HG03558 (cell line): Measurements from ENCODE around the gene EDA.
"Not testable (repeated sequence)": the region's sequence is repeated elsewhere in the genome, so short reads cannot be mapped to it uniquely, and the experiment has no call there.

Experiments used
- ATAC-seq: cut with Tn5 transposase; IDR thresholded peaks from one replicate; pipeline ENCODE4 v1.9.1; 2021; ENCODE audit warnings: moderate number of reproducible peaks; ENCODE audit not compliant: unreplicated experiment; ENCODE audit errors: extremely low read depth

The EDA gene

GRCh38 chrX:69919749-69920148, 303.8 kb downstream of the EDA start:
- ATAC-seq = no peak

DNA sequence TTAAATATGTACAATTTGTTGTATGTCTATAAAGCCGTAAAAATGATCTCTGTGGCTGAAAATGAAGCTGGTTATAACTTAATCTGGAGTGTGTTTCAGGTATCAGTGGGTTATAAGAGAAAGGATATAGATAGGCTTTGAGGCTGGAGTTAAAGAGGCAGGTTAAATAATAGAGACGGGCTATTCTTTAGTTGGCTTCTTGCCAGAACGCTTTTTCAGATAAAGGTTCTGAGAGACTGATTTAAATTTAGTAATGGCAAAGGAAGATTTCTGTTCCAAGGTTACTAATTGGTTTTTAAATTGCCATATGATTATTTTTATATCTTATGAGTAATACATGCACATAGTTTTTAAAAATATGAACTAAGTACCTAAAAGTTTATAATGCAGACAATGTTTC, 316.4 kb downstream of the EDA start:
- ATAC-seq = no peak

- ATAC-seq = no peak
Measured at GRCh38 chrX:69948276-69948797, 332.4 kb downstream of the EDA start.

- no peak for ATAC-seq
Measured at GRCh38 chrX:69951753-69952152, 335.8 kb downstream of the EDA start.

- no peak for ATAC-seq
Measured at GRCh38 chrX:69959712-69960111, 343.8 kb downstream of the EDA start.

GRCh38 chrX:69961365-69962072, 345.6 kb downstream of the EDA start:
- ATAC-seq = no peak

- ATAC-seq = no peak
Measured at GRCh38 chrX:69968950-69969349, 353.0 kb downstream of the EDA start.

DNA sequence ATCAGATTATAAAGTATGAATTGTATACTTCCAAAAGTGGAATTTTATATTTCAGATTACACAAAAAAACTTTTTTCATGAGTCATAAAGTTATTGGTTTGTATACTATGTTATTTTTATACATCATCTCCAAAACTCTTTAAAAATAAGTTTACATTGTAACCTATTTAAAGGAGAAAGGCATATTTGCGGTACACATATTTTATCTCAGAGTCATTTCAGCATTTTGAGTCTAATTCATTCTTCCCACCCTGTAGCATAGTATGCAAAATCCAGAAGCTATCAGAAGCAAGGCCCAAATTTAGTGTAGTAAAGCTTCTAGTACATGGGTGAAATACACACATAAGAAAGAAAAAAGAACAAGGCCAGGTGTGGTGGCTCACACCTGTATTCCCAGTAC, 353.5 kb downstream of the EDA start:
- ATAC-seq = no peak

DNA sequence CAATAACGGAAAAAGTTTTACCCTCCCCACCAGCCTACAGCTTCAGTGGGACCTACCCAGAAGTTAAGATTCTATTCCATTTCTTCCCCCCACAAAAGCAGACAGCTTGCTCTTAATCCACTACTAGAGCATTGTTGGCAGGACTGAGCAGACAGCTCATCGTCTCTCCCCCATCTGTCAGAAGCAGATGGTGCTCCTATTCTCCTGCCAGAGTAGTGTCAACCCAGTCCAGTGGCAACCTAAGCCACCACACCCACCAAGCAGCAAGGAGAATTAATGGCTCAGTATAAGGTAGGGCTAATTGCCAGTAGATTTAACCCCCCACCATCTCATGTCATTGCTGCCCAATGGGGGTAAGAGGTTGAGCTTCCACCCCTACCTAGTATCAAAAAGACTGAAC, 371.8 kb downstream of the EDA start:
- no peak for ATAC-seq

DNA sequence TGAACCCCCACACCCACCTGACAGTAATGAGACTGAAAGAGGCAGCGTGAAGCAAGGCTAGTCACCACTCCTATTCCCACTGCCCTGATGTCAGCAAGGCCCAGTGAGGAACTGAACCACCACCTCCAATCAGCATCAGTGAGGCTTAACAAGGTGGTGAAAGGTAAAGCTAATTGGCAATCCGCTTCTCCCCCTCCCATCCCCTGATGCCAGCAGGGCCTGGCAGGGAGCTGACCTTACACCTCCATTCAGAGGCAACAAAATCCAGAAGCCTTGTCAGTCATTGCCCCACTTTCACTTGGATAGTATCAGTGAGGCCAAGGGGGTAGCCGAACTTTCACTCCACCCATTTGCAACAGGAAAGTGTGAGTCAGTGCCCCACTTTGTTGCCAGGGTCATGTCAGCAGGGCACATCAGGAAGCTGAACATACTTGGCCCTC, 373.1 kb downstream of the EDA start:
- ATAC-seq = no peak

GRCh38 chrX:69991685-69992084, 375.8 kb downstream of the EDA start:
- no peak for ATAC-seq

DNA sequence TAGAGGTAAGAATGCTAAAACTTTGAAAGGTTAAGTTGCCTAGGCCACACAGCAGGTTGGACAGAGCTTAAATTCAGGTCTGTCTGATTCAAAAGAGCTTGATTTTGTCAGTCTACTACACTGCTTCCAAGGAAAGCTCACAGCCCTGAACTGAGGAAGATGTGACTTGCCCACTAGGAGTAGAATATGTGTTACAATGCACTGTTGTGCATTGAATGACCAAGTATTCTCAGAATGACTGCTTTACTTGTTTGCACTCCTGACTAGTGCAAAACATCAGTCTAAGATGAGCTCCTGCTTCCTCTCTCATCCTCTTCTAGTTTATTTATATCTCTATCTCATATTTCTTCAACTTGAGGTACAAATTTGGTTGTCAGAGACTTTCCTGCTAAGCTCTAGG, 377.6 kb downstream of the EDA start:
- no peak for ATAC-seq

DNA sequence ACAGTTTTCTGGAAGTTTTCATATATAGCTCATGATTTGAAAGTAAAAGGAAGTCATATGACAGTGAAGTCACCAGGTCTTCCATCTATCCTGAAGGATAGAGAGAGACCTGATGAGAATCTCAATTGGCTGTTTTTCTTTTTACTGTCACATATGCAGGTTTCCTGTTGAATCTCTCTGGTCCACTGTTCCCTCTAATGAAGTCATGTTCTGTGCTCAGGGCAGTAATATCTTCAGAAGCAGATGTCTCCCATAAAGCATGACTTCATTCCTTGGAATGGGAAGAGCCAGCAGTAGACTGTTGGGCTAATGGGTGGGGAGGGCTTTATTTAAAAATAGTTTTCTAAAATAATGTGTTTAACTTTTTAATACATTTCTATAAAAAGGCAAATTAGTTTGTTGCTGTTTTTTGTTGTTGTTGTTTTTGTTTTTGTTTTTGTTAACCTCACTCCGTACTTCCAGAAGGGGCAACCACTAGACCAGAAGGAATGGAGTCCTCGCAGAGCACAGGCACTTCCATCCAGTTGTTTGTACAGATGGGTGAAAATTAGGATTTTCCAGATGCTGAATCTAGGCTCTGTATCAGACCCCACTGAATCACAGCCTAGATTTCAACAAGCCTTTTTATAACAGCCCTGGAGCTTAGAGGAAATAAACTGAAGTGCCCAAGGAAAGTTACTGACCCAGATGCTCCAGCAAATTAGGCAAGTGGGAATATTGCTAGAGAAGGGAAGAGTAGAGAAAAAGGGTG, 379.6 kb downstream of the EDA start:
- ATAC-seq = no peak

DNA sequence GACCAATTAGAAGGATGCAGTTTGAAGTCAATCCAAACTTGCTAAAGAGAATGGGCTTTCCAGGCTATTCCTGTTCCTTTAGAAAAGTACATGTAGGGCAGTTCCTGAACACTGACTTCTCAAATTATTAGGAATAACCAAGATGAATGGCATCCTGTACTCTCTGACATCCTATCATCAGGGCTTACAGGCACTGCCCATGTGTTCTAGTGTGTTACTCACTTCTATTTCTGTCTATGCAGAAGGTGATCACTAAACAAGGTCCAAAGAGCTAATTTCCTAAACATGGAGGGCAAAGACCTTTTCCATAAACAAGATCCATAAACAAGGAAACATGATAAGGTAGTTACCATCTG, 380.2 kb downstream of the EDA start:
- no peak for ATAC-seq

- ATAC-seq = not testable (repeated sequence)
Measured at GRCh38 chrX:69998299-69998698, 382.4 kb downstream of the EDA start.

- no peak for ATAC-seq
Measured at GRCh38 chrX:70001269-70001668, 385.4 kb downstream of the EDA start.

GRCh38 chrX:70001708-70002341, 385.9 kb downstream of the EDA start:
- ATAC-seq = no peak

GRCh38 chrX:70007946-70008345, 392.0 kb downstream of the EDA start:
- ATAC-seq = no peak

DNA sequence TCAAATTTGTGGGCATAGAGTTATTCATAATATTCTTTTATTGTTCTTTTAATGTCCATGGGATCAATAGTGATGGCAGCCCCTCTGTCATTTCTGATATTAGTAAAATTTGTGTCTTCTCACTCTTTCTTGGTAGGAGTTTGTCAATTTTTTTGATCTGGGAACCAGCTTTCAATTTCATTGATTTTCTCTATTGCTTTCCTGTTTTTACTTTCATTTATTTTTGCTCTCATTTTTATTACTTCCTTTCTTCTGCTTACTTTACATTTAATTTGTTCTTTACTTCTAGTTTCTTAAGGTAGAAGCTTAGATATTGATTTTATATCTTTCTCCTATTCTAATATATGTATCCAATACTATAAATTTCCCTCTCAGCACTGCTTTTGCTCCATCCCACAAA, 393.1 kb downstream of the EDA start:
- no peak for ATAC-seq

DNA sequence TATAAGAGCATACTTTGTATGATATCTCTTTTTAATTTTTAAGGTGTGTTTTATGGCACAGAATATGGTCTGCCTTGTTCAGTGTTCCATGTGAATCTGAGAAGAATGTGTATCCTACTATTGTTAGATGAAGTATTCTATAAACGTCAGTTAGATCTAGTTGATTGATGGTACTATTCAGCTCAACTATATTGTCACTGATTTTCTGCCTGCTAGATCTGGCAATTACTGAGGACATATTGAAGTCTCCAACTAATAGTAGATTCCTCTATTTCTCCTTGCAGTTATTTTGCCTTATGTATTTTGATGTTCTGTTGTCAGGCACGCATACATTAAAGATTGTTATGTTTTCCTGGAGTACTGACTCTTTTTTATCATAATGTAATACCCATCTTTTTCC, 394.1 kb downstream of the EDA start:
- no peak for ATAC-seq

DNA sequence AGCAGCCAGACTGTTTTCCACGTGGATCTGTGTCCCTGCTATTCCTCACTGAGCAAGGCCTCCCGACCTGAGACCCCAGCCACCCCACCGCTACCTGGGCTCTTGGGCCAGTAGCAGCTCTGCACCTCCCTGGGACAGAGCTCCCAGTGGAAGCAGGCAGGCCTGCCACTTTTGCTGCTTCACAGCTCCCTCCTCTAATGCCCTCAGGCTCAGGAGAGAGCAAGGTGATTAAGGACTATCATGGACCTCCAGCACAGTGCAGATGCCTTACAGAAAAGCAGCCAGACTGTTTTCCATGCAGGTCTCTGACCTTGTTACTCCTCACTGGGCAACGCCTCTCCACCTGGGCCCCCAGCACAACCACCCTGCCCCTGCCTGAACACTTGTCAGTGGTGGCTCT, 396.8 kb downstream of the EDA start:
- ATAC-seq = no peak
